Psoas muscle (tissue), 8 donors: ENCODE results near the gene KIRREL3. TPM values are rescaled to one million over a fixed set of nuclear protein-coding genes. Genes with fewer than 3 reads are reported as not detected.

Experiments
- ATAC-seq, 4 donors: fragments of 200-7000 bp; cut with Tn5 transposase; one replicate each; pipeline ENCODE4 v1.9.1; 2020; ENCODE audit warnings: moderate library complexity in 3 of 4, mild to moderate bottlenecking in 2 of 4
- DNase-seq, 2 donors: peaks; one replicate each; pipeline ENCODE4 v3.0.0-alpha.2; 2020
- H3K27ac ChIP-seq: fragments of 200-600 bp; one replicate; pipeline ENCODE4 v1.8.0; 2022
- H3K27me3 ChIP-seq, 3 donors: fragments of 200-600 bp in 1 of 3; one replicate each; pipeline versions ENCODE4 v1.6.1 to v1.8.0; 2013 to 2022; ENCODE audit warnings: low read length in 2 of 3, mild to moderate bottlenecking in 2 of 3, moderate library complexity in 1 of 3; ENCODE audit not compliant: insufficient read depth in 3 of 3
- H3K36me3 ChIP-seq, 2 donors: fragments of 200-600 bp in 1 of 2; one replicate each; pipeline versions ENCODE4 v1.6.1 to v1.8.0; 2013 to 2022; ENCODE audit warnings: low read depth in 1 of 2, mild to moderate bottlenecking in 1 of 2, moderate library complexity in 1 of 2; ENCODE audit not compliant: insufficient read depth in 1 of 2
- H3K4me1 ChIP-seq: fragments of 200-600 bp; one replicate; pipeline ENCODE4 v1.8.0; 2022
- H3K4me3 ChIP-seq: fragments of 200-600 bp; one replicate; pipeline ENCODE4 v1.8.0; 2022; ENCODE audit warnings: mild to moderate bottlenecking
- H3K9me3 ChIP-seq: fragments of 200-600 bp; one replicate; pipeline ENCODE4 v1.8.0; 2022
- WGBS, 3 donors: extraction: QIAGEN DNeasy Blood & Tissue Kit; methylation state at CpG; one replicate each; pipeline versions ENCODE4 v1.1.6 to v1.1.7; 2013; 5-methylcytosine and 5-hydroxymethylcytosine counted together
- intact Hi-C, 2 donors: fragments of 100-400 bp; cut with DNase I; formaldehyde crosslinking; loops; one replicate each; pipeline versions ENCODE4 v1.11.0 to v1.14.2; 2022
- polyA plus RNA-seq, 3 donors: library from polyadenylated mRNA; stranded (reverse); fragments of 200-250 nt; gene quantifications; one replicate each; pipeline ENCODE4 v1.2.3, GENCODE V29; 2013
- total RNA-seq, 4 donors: library from RNA; stranded (reverse); fragmentation: NEBNext Ultra II Directional in 2 of 4; extraction: Animal tissue kit (Norgen Biotek cat#: 25700) in 2 of 4; gene quantifications; one replicate each; pipeline versions ENCODE4 v1.2.1 to v1.2.4, GENCODE V29; 2021 to 2023
- TF ChIP-seq, protein P1 (sequence below): fragments of 200-600 bp; IDR thresholded peaks from one replicate; pipeline ENCODE4 v1.8.0; 2022; ENCODE audit warnings: antibody characterized with exemption
- donor health status: healthy with polysubstance abuse.
- donor health status: DM: no; HTN: no; CAD: no; lungs with moderate emphysema.
- donor health status: Bipolar disorder and iron deficiency.
- donor health status: healthy.
- donor health status: DM: yes; HTN: yes; CAD: no.
- donor health status: DM: no; HTN: no; CAD: no.
- donor health status: DM: no; HTN: no; CAD: no.
- donor health status: DM: yes; HTN: yes; CAD: no.

KIRREL3 gene
- total and polyA plus RNA-seq, 7 donors, result 0.04 TPM; not detected in 6

GRCh38 chr11:126772267-126772666, 228.3 kb downstream of the KIRREL3 start:
- TF ChIP-seq, protein P1, sequence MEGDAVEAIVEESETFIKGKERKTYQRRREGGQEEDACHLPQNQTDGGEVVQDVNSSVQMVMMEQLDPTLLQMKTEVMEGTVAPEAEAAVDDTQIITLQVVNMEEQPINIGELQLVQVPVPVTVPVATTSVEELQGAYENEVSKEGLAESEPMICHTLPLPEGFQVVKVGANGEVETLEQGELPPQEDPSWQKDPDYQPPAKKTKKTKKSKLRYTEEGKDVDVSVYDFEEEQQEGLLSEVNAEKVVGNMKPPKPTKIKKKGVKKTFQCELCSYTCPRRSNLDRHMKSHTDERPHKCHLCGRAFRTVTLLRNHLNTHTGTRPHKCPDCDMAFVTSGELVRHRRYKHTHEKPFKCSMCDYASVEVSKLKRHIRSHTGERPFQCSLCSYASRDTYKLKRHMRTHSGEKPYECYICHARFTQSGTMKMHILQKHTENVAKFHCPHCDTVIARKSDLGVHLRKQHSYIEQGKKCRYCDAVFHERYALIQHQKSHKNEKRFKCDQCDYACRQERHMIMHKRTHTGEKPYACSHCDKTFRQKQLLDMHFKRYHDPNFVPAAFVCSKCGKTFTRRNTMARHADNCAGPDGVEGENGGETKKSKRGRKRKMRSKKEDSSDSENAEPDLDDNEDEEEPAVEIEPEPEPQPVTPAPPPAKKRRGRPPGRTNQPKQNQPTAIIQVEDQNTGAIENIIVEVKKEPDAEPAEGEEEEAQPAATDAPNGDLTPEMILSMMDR, result no peak
- WGBS, 3 donors, result 69 to 76% (median 76%) methylated on average over 8 of the region's 8 CpGs
- Histone ChIP-seq H3K27me3 (peaks cover 0 to 2% (median 0%) of the 10 kb centered on the region in 3 donors), H3K4me3 (no peak overlapping the region), H3K36me3 (no peaks in the 10 kb centered on the region), H3K9me3 (no peaks in the 10 kb centered on the region), H3K27ac (no peak overlapping the region), H3K4me1 (no peaks in the 10 kb centered on the region)
- ATAC-seq (no peak), DNase-seq (no peak)
- intact Hi-C loops, result no loop called here

DNA sequence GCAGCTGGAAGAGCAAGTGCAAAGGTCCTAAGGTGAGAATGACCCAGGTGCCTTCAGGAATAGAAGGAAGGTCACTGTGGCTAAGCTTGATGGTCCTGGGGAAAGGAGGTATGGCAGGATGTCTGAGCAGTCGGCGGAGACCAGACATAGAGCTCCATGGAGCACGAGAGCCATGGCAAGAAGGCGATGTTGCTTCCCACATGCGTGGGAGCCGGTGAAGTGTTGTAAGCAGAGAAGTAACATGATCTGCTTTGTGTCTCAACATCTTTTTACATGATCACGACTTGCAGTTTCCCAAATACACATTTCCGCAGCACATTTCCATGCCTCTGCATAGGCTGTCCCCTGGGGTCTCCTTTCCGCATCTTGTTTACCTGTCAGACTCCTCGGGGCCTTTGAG, 231.9 kb downstream of the KIRREL3 start:
- DNase-seq, result no peak
- TF ChIP-seq, protein P1, result no peak
- Histone ChIP-seq H3K9me3 (no peaks in the 10 kb centered on the region), H3K4me3 (no peak overlapping the region), H3K27ac (no peak overlapping the region), H3K4me1 (no peaks in the 10 kb centered on the region), H3K27me3 (peaks cover 0 to 2% (median 0%) of the 10 kb centered on the region in 3 donors), H3K36me3 (no peaks in the 10 kb centered on the region)
- WGBS, 3 donors, result 70 to 82% (median 74%) methylated on average over 10 of the region's 10 CpGs
- no peak for ATAC-seq
- intact Hi-C loops, result loop anchor here in 1 of 2 donors (10.0 kb wide), 1 partner anchor 64 kb away; no protein-coding TSS in a partner anchor

DNA sequence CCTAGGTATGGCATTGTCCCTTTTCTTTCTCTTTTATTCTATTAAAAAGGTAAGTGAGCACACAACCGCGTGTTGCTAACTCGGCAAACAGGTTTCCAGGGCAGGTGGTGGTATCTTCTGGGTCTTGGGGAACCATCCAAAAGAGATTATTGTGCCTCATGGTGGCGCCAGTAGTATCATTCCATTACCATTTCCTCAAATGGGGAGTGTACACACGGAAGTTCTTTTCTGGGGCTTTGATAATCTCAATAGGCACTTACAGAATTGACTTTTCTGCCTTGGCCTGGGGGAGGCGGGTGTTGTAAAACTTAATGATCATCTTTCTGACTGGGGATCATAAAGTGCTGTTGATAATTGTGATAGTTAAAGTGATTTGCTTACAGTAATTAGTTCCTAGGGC, 234.1 kb downstream of the KIRREL3 start:
- no peak overlapping the region for H3K4me3 ChIP-seq
- no peaks in the 10 kb centered on the region for H3K36me3 ChIP-seq
- no peaks in the 10 kb centered on the region for H3K9me3 ChIP-seq
- H3K27ac ChIP-seq, result no peak overlapping the region
- ATAC-seq, result no peak
- TF ChIP-seq, protein P1, result no peak
- intact Hi-C loops, result loop anchor here in 1 of 2 donors (10.0 kb wide), 1 partner anchor 62 kb away; no protein-coding TSS in a partner anchor
- H3K4me1 ChIP-seq, result no peaks in the 10 kb centered on the region
- WGBS, 3 donors, result 80 to 85% (median 83%) methylated on average over 6 of the region's 6 CpGs
- DNase-seq, result no peak
- peaks cover 0 to 2% (median 0%) of the 10 kb centered on the region in 3 donors for H3K27me3 ChIP-seq

GRCh38 chr11:126765196-126765595, 235.4 kb downstream of the KIRREL3 start:
- no peak overlapping the region for H3K27ac ChIP-seq
- ATAC-seq (no peak), DNase-seq (no peak)
- no peaks in the 10 kb centered on the region for H3K9me3 ChIP-seq
- 90 to 92% (median 90%) methylated on average over 4 of the region's 4 CpGs for WGBS, 3 donors
- no peaks in the 10 kb centered on the region for H3K4me1 ChIP-seq
- peaks cover 0 to 2% (median 0%) of the 10 kb centered on the region in 3 donors for H3K27me3 ChIP-seq
- no peak overlapping the region for H3K4me3 ChIP-seq
- no peaks in the 10 kb centered on the region for H3K36me3 ChIP-seq
- TF ChIP-seq, protein P1, result no peak
- intact Hi-C loops, result loop anchor here in 1 of 2 donors (10.0 kb wide), 1 partner anchor 60 kb away; no protein-coding TSS in a partner anchor

- ATAC-seq (no peak), DNase-seq (no peak)
- intact Hi-C loops, result loop anchor here in 1 of 2 donors (10.0 kb wide), 1 partner anchor 59 kb away; no protein-coding TSS in a partner anchor
- Histone ChIP-seq H3K36me3 (no peaks in the 10 kb centered on the region), H3K4me3 (no peak overlapping the region), H3K27ac (no peak overlapping the region), H3K9me3 (no peaks in the 10 kb centered on the region), H3K4me1 (no peaks in the 10 kb centered on the region), H3K27me3 (no peaks in the 10 kb centered on the region)
- TF ChIP-seq, protein P1, result no peak
- WGBS, 3 donors, result 78 to 81% (median 81%) methylated on average over 10 of the region's 10 CpGs
Measured at GRCh38 chr11:126764231-126764630, 236.3 kb downstream of the KIRREL3 start.
